PC-9 (cell line): ENCODE results near the gene DDX10.

Source experiments
- EZH2 ChIP-seq: fragments of 200-600 bp; sonication (generic); IDR thresholded peaks from 2 replicates; pipeline ENCODE4 v1.8.0; 2017; ENCODE audit warnings: antibody characterized with exemption, low read depth
- TF ChIP-seq, protein P1 (sequence below): fragments of 200-600 bp; sonication (generic); conservative IDR thresholded peaks from 2 replicates; pipeline ENCODE4 v1.6.1; 2017; ENCODE audit warnings: mixed run types, antibody characterized with exemption, mild to moderate bottlenecking, moderate library complexity

- TF ChIP-seq, protein P1, sequence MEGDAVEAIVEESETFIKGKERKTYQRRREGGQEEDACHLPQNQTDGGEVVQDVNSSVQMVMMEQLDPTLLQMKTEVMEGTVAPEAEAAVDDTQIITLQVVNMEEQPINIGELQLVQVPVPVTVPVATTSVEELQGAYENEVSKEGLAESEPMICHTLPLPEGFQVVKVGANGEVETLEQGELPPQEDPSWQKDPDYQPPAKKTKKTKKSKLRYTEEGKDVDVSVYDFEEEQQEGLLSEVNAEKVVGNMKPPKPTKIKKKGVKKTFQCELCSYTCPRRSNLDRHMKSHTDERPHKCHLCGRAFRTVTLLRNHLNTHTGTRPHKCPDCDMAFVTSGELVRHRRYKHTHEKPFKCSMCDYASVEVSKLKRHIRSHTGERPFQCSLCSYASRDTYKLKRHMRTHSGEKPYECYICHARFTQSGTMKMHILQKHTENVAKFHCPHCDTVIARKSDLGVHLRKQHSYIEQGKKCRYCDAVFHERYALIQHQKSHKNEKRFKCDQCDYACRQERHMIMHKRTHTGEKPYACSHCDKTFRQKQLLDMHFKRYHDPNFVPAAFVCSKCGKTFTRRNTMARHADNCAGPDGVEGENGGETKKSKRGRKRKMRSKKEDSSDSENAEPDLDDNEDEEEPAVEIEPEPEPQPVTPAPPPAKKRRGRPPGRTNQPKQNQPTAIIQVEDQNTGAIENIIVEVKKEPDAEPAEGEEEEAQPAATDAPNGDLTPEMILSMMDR = no peak
- no peak for TF ChIP-seq EZH2
These were observed 15.4 kb downstream of the DDX10 start for GRCh38 chr11:108680271-108680670.
